ENCODE results near the gene POLR2C. TPM values are rescaled to one million over a fixed set of nuclear protein-coding genes. Genes with fewer than 3 reads are reported as not detected.

POLR2C gene
- total RNA-seq, 1 donor from 2014 or later, result 56.6 TPM

DNA sequence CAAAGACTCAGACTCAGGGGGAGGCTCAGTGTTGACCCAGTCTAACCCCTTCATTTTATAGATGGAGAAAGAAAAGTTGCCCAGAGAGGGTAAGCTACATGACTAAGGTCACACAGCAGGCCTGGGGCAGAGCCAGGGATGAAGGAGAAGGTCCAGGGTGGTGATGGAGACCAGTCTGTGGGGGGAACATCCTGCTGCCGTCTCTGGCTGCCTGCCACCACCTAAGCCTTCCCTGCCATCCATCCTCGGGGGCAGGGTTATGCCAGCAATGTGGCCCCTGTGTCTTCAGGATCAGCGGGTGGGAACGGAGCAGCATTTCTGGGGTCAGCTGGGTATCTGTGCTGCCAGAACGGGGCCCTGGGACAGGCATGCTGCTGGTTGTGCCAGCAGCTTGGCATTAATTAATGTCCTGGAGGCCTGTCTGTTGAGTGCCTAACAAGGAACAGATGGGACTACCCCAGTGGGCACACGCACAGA is 18.3 kb downstream of the POLR2C start:
- CTCF ChIA-PET, result interaction anchor here (0.6 kb wide), 1 partner anchor 107 kb away, joined by 3 read pairs; no protein-coding TSS in a partner anchor
- POLR2A ChIA-PET, result interaction anchor here (0.6 kb wide), 1 partner anchor 159 kb away, joined by 4 read pairs; no protein-coding TSS in a partner anchor
- Mint-ChIP-seq H3K4me3 (no peak overlapping the region), H3K4me1 (peaks cover 38% of the 10 kb centered on the region), H3K27me3 (peaks cover 15% of the 10 kb centered on the region), H3K9me3 (no peaks in the 10 kb centered on the region), H3K27ac (no peak overlapping the region), H3K36me3 (ENCODE audit: low read depth) (no peaks in the 10 kb centered on the region)
- no peak for DNase-seq
- TF ChIP-seq, protein P1, sequence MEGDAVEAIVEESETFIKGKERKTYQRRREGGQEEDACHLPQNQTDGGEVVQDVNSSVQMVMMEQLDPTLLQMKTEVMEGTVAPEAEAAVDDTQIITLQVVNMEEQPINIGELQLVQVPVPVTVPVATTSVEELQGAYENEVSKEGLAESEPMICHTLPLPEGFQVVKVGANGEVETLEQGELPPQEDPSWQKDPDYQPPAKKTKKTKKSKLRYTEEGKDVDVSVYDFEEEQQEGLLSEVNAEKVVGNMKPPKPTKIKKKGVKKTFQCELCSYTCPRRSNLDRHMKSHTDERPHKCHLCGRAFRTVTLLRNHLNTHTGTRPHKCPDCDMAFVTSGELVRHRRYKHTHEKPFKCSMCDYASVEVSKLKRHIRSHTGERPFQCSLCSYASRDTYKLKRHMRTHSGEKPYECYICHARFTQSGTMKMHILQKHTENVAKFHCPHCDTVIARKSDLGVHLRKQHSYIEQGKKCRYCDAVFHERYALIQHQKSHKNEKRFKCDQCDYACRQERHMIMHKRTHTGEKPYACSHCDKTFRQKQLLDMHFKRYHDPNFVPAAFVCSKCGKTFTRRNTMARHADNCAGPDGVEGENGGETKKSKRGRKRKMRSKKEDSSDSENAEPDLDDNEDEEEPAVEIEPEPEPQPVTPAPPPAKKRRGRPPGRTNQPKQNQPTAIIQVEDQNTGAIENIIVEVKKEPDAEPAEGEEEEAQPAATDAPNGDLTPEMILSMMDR (IDR thresholded peaks at IDR 0.05), result no peak
- intact Hi-C loops (cut with micrococcal nuclease), result no loop called here
- ATAC-seq (ENCODE audit: low read depth), result no peak

DNA sequence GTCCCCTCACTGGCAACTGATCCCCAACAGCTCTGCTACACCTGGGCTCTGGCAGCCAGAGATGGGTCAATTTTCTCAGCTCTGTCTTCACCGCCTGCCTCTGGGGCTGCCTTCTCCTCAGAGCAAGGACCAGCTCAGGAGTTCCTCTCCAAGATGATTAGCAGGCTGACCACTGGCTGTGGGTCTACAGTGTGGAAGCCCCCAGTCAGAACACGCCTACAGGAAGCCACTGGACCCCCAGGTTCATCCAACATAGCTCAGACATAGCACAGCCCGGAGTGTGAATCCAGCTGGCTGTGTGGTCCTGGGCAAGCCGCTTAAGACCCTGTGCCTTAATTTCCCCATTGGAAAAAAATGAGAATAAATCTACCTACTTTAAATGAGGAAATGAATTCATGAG is 18.9 kb downstream of the POLR2C start:
- Mint-ChIP-seq H3K27ac (no peak overlapping the region), H3K27me3 (peaks cover 15% of the 10 kb centered on the region), H3K4me3 (no peak overlapping the region), H3K9me3 (no peaks in the 10 kb centered on the region), H3K36me3 (ENCODE audit: low read depth) (no peaks in the 10 kb centered on the region), H3K4me1 (peaks cover 34% of the 10 kb centered on the region)
- CTCF ChIA-PET, result interaction anchor here (1.0 kb wide), 1 partner anchor 38 kb away, joined by 3 read pairs; no protein-coding TSS in a partner anchor
- intact Hi-C loops (cut with micrococcal nuclease), result no loop called here
- no peak for ATAC-seq (ENCODE audit: low read depth)
- no peak for DNase-seq
- TF ChIP-seq, protein P1 (IDR thresholded peaks at IDR 0.05), result no peak
- POLR2A ChIA-PET, result interaction anchor here (0.9 kb wide), 1 partner anchor 34 kb away, joined by 3 read pairs; the partner anchor contains the start of genes CIAPIN1 and COQ9

DNA sequence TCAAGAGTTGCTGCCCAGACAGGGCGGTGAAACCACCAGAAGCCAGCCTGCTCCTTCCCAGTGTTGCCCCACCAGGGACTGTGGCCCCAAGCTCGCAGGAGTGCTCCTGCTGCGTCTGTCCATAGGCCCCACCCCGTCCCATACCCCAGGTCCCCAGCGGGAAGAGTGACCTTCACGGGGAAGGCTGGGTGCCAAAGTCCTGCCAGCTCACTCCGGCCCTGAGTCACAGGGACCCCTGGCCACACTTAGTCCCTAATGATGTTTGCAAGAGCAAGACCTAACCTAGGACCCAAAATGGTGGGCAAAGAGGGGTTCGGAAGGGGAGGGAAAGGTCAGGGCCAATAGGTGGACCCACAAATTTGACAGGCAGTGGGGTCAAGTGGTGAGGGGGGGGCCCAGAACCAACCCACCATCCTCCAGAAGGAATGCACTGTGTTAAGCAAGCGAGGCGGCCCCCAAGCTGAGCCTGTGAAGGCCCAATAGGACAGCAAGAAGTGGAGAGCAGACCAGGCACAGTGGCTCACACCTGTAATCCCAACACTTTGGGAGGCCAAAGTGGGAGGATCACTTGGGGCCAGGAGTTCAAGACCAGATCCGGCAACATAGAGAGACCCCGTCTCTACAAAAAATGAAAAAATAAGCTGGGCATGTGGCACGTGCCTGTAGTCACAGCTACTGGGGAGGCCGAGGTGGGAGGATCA is 20.5 kb downstream of the POLR2C start:
- TF ChIP-seq, protein P1 (IDR thresholded peaks at IDR 0.05), result no peak
- ChIA-PET CTCF (no interaction called here), POLR2A (interaction anchor here (0.7 kb wide), 1 partner anchor 10 kb away, joined by 4 read pairs; no protein-coding TSS in a partner anchor)
- Mint-ChIP-seq H3K4me1 (peaks cover 37% of the 10 kb centered on the region), H3K27ac (no peak overlapping the region), H3K36me3 (ENCODE audit: low read depth) (no peaks in the 10 kb centered on the region), H3K27me3 (peaks cover 15% of the 10 kb centered on the region), H3K9me3 (no peaks in the 10 kb centered on the region), H3K4me3 (no peak overlapping the region)
- DNase-seq (no peak), ATAC-seq (ENCODE audit: low read depth) (no peak)
- intact Hi-C loops (cut with micrococcal nuclease), result no loop called here

DNA sequence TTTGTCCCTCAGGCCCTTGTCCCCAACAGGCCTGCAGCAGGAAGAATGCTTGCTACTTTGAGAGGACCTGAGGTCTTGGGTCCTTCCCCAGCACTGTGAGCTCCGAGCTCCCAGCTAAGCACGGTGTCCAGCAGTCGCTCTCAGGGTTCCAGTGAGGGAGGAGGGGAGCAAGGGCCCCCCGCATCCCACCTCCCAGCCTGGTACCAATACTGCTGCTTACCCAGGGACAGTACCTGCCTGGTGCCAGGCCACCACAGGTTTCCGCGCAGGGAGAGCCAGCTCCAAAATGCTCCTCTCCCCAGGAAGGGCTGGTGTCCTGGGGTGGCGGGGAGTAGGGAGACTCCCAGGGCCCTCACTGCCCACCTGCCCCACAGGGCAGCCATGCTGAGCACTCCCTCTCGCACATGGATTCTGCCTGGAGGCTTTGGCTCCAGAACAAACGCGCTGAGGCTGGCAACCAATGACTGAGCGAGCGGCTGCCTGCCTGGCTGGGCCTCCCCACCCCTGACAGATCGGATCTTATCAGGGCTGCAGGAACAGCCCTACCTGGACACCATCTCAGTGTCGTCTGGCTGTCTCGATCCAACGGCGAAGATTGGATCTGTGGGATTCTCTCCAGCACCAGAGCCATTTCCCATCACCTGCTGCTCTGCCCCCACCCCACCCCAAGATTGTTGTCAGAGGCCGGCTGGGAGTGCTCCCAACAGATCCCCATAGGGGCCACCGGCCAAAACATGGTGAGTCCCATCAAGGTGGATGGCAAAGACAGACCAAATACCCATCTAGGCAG is 21.4 kb downstream of the POLR2C start:
- H3K4me1 Mint-ChIP-seq, result peaks cover 28% of the 10 kb centered on the region
- peaks cover 15% of the 10 kb centered on the region for H3K27me3 Mint-ChIP-seq
- TF ChIP-seq, protein P1 (IDR thresholded peaks at IDR 0.05), result no peak
- no peak for DNase-seq
- no peak overlapping the region for H3K27ac Mint-ChIP-seq
- H3K36me3 Mint-ChIP-seq (ENCODE audit: low read depth), result no peaks in the 10 kb centered on the region
- peak overlapping the region; percentile 19 for H3K4me3 Mint-ChIP-seq
- no peak for ATAC-seq (ENCODE audit: low read depth)
- intact Hi-C loops (cut with micrococcal nuclease), result no loop called here
- POLR2A ChIA-PET, result no interaction called here
- no peaks in the 10 kb centered on the region for H3K9me3 Mint-ChIP-seq
- CTCF ChIA-PET, result no interaction called here

DNA sequence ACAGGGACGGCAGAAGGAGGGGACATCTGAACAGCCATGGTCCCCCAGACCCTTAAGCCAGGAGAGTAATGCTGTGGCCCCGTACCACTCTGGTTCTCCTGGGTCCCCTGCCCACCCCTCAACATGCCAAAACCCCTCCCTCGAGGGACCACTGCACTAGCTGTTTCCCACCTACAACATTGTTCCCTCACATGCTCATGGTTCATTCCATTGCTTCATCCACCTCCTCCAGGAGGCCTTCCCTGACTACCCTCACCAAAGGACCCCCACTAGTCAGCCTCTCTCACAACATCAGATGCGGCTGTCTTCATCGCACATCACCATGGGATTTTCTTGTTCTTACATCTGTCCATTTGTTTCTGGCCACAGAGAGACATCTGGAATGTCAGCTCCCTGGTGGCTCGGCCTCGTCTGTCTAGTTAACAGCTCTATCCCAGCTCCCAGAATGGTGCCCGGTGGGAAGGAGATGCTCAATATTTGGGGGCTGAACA is 22.1 kb downstream of the POLR2C start:
- TF ChIP-seq, protein P1 (IDR thresholded peaks at IDR 0.05), result no peak

More for the DNA sequence above, 22.1 kb downstream of the POLR2C start:
- Mint-ChIP-seq H3K27me3 (peaks cover 14% of the 10 kb centered on the region), H3K4me3 (no peak overlapping the region), H3K9me3 (no peaks in the 10 kb centered on the region), H3K36me3 (ENCODE audit: low read depth) (no peaks in the 10 kb centered on the region), H3K4me1 (peaks cover 22% of the 10 kb centered on the region), H3K27ac (no peak overlapping the region)
- intact Hi-C loops (cut with micrococcal nuclease), result no loop called here
- ATAC-seq (ENCODE audit: low read depth) (no peak), DNase-seq (no peak)
- ChIA-PET POLR2A (interaction anchor here (2.6 kb wide), 1 partner anchor 22 kb away, joined by 10 read pairs; the partner anchor contains the start of gene POLR2C), CTCF (no interaction called here)
